ENCODE results near the gene KCNMB4. TPM values are rescaled to one million over a fixed set of nuclear protein-coding genes. Genes with fewer than 3 reads are reported as not detected.

KCNMB4 gene
- total RNA-seq, 1 experiment from 2014 or later = 6.3 TPM

GRCh38 chr12:70456953-70457352 lies 90.9 kb downstream of the KCNMB4 start:
- no peak overlapping the region for H2AFZ ChIP-seq
- no peaks in the 10 kb centered on the region for H3K4me1 ChIP-seq (replicated peaks; ENCODE audit: insufficient read depth)
- no peak for TF ChIP-seq EZH2 (IDR thresholded peaks at IDR 0.05; ENCODE audit: low read depth)
- no peak for TF ChIP-seq CTCF (conservative IDR thresholded peaks at IDR 0.05)
- CTCF ChIA-PET = no interaction called here
- no peaks in the 10 kb centered on the region for H3K27me3 ChIP-seq (ENCODE audit: insufficient read depth, low read depth)
- H3K4me2 ChIP-seq = no peak overlapping the region
- no peaks in the 10 kb centered on the region for H3K79me2 ChIP-seq (ENCODE audit: low read depth)
- no peaks in the 10 kb centered on the region for H4K20me1 ChIP-seq (ENCODE audit: insufficient read depth)
- BruUV-seq (replicated peaks) = no TSS peak
- H3K9me2 ChIP-seq (ENCODE audit: insufficient read depth) = no peaks in the 10 kb centered on the region; the same call in 1 of the 2 replicates
- no peak for DNase-seq
- H3K27ac ChIP-seq = no peak overlapping the region
- no peaks in the 10 kb centered on the region for H3K36me3 ChIP-seq (ENCODE audit: low read depth)
- intact Hi-C loops (cut with micrococcal nuclease; ENCODE audit: unreplicated experiment) = no loop called here
- H3F3A ChIP-seq (ENCODE audit: insufficient read depth, low read depth) = no peaks in the 10 kb centered on the region
- peaks cover 6% of the 10 kb centered on the region; the same call in 1 of the 2 replicates for H3K9me3 ChIP-seq (ENCODE audit: insufficient read depth, low read depth)
- H3K4me3 ChIP-seq = no peak overlapping the region
- POLR2A ChIA-PET (ENCODE audit: unreplicated experiment) = no interaction called here

GRCh38 chr12:70459786-70460185 lies 93.7 kb downstream of the KCNMB4 start:
- Histone ChIP-seq H3K9me2 (ENCODE audit: insufficient read depth) (no peaks in the 10 kb centered on the region; the same call in 1 of the 2 replicates), H2AFZ (0 out of 2 replicates have a peak overlapping the region, but pooled peaks have one; percentile 13), H3K4me1 (replicated peaks; ENCODE audit: insufficient read depth) (no peaks in the 10 kb centered on the region), H3K4me2 (no peak overlapping the region), H3K79me2 (ENCODE audit: low read depth) (no peaks in the 10 kb centered on the region), H3K9me3 (ENCODE audit: insufficient read depth, low read depth) (peaks cover 5% of the 10 kb centered on the region; the same call in 1 of the 2 replicates), H3K27ac (no peak overlapping the region), H3K4me3 (no peak overlapping the region), H3F3A (ENCODE audit: insufficient read depth, low read depth) (no peaks in the 10 kb centered on the region), H4K20me1 (ENCODE audit: insufficient read depth) (no peaks in the 10 kb centered on the region), H3K27me3 (ENCODE audit: insufficient read depth, low read depth) (no peaks in the 10 kb centered on the region), H3K36me3 (ENCODE audit: low read depth) (no peaks in the 10 kb centered on the region)
- DNase-seq = no peak
- ChIA-PET POLR2A (ENCODE audit: unreplicated experiment) (no interaction called here), CTCF (no interaction called here)
- TF ChIP-seq EZH2 (IDR thresholded peaks at IDR 0.05; ENCODE audit: low read depth) = no peak
- no peak for TF ChIP-seq CTCF (conservative IDR thresholded peaks at IDR 0.05)
- intact Hi-C loops (cut with micrococcal nuclease; ENCODE audit: unreplicated experiment) = no loop called here
- BruUV-seq (replicated peaks) = no TSS peak

GRCh38 chr12:70463997-70464396 lies 97.9 kb downstream of the KCNMB4 start:
- no peaks in the 10 kb centered on the region for H4K20me1 ChIP-seq (ENCODE audit: insufficient read depth)

More at GRCh38 chr12:70463997-70464396, 97.9 kb downstream of the KCNMB4 start:
- no peaks in the 10 kb centered on the region for H3K4me1 ChIP-seq (replicated peaks; ENCODE audit: insufficient read depth)
- H3K27me3 ChIP-seq (ENCODE audit: insufficient read depth, low read depth) = no peaks in the 10 kb centered on the region
- ChIA-PET POLR2A (ENCODE audit: unreplicated experiment) (no interaction called here), CTCF (no interaction called here)
- H3K4me2 ChIP-seq = no peak overlapping the region
- no peak for DNase-seq
- no peaks in the 10 kb centered on the region for H3K36me3 ChIP-seq (ENCODE audit: low read depth)
- H3K9me2 ChIP-seq (ENCODE audit: insufficient read depth) = no peaks in the 10 kb centered on the region
- peaks cover 11% of the 10 kb centered on the region for H3K79me2 ChIP-seq (ENCODE audit: low read depth)
- no peak overlapping the region for H3K4me3 ChIP-seq
- H2AFZ ChIP-seq = no peak overlapping the region
- TF ChIP-seq CTCF (conservative IDR thresholded peaks at IDR 0.05) (no peak), EZH2 (IDR thresholded peaks at IDR 0.05; ENCODE audit: low read depth) (no peak)
- no peak overlapping the region for H3K27ac ChIP-seq
- BruUV-seq (replicated peaks) = no TSS peak
- 0 out of 2 replicates have a peak, but pooled peaks cover 5% of the 10 kb centered on the region for H3F3A ChIP-seq (ENCODE audit: insufficient read depth, low read depth)
- H3K9me3 ChIP-seq (ENCODE audit: insufficient read depth, low read depth) = peaks cover 5% of the 10 kb centered on the region; the same call in 1 of the 2 replicates
- intact Hi-C loops (cut with micrococcal nuclease; ENCODE audit: unreplicated experiment) = no loop called here
